IMR-90 (cell line): ENCODE measurements around the gene ANKRD55. TPM values are rescaled to one million over a fixed set of nuclear protein-coding genes. Genes with fewer than 3 reads are reported as not detected.

Source experiments
- ATAC-seq: fragments of 200-7000 bp; cut with Tn5 transposase; 2 replicates; pipeline ENCODE4 v1.9.1; 2020; ENCODE audit warnings: low read depth, mild to moderate bottlenecking, moderate library complexity
- BruUV-seq: library from RNA; stranded (reverse); fragments of 400-500 nt; replicated peaks from 2 replicates; lab custom pipeline; 2021; lab: Mats Ljungman, UMichigan
- CTCF ChIA-PET: fragments of 300-600 bp; formaldehyde crosslinking; extraction: SDS; loops from one replicate; lab custom pipeline; 2021; ENCODE audit warnings: antibody characterized with exemption; lab: Yijun Ruan, JAX
- POLR2A ChIA-PET: fragments of 300-600 bp; sonication (Branson Sonifier 250); formaldehyde crosslinking; loops from one replicate; lab custom pipeline; 2022; ENCODE audit warnings: antibody characterized with exemption; ENCODE audit not compliant: unreplicated experiment; lab: Charles Lee
- DNase-seq: peaks from one replicate; pipeline ENCODE4 v3.0.0; 2013
- H2AFZ ChIP-seq: replicated peaks from 2 replicates; pipeline ENCODE3; 2013; ENCODE audit warnings: low read length, mild to moderate bottlenecking; ENCODE audit not compliant: poor library complexity
- H2AK5ac ChIP-seq: 2 replicates; pipeline ENCODE4 v1.6.1; 2013; ENCODE audit warnings: low read depth, low read length, inconsistent platforms
- H2AK9ac ChIP-seq: replicated peaks from 2 replicates; pipeline ENCODE3; 2013; ENCODE audit warnings: mild to moderate bottlenecking, low read depth, low read length, moderate library complexity; ENCODE audit not compliant: poor library complexity
- H2BK120ac ChIP-seq: 2 replicates; pipeline ENCODE4 v1.6.1; 2013; ENCODE audit warnings: low read depth, low read length, inconsistent platforms
- H2BK15ac ChIP-seq: 3 replicates; pipeline ENCODE4 v1.6.1; 2013; ENCODE audit warnings: low read depth, low read length, inconsistent platforms
- H2BK20ac ChIP-seq: 2 replicates; pipeline ENCODE4 v1.6.1; 2013; ENCODE audit warnings: low read depth, mild to moderate bottlenecking, inconsistent platforms, low read length, moderate library complexity
- H2BK5ac ChIP-seq: 2 replicates; pipeline ENCODE4 v1.6.1; 2013; ENCODE audit warnings: mild to moderate bottlenecking, low read depth, low read length, inconsistent platforms; ENCODE audit not compliant: poor library complexity, severe bottlenecking
- H3K14ac ChIP-seq: replicated peaks from 2 replicates; pipeline ENCODE4 v1.6.1; 2013; ENCODE audit warnings: low read depth, low read length, inconsistent platforms
- H3K18ac ChIP-seq: 2 replicates; pipeline ENCODE4 v1.6.1; 2013; ENCODE audit warnings: low read depth, low read length, control low read depth
- H3K23ac ChIP-seq: 2 replicates; pipeline ENCODE4 v1.6.1; 2013; ENCODE audit warnings: low read depth, low read length, inconsistent platforms
- H3K27ac ChIP-seq: 2 replicates; pipeline ENCODE4 v1.5.1; 2013; ENCODE audit warnings: mild to moderate bottlenecking, control low read depth, low read length; ENCODE audit not compliant: insufficient read depth
- H3K27me3 ChIP-seq: 2 replicates; pipeline ENCODE4 v1.6.1; 2013; ENCODE audit warnings: low read length; ENCODE audit not compliant: control insufficient read depth, insufficient read depth
- H3K36me3 ChIP-seq: 2 replicates; pipeline ENCODE4 v1.6.1; 2013; ENCODE audit warnings: low read length, mixed read lengths; ENCODE audit not compliant: control insufficient read depth, insufficient read depth
- H3K4ac ChIP-seq: 2 replicates; pipeline ENCODE4 v1.6.1; 2013; ENCODE audit warnings: low read depth, low read length, inconsistent platforms
- H3K4me1 ChIP-seq: 2 replicates; pipeline ENCODE4 v1.6.1; 2013; ENCODE audit warnings: low read length, mixed read lengths; ENCODE audit not compliant: control insufficient read depth, insufficient read depth
- H3K4me2 ChIP-seq: 2 replicates; pipeline ENCODE4 v1.6.1; 2013; ENCODE audit warnings: low read depth, mild to moderate bottlenecking, control low read depth, low read length, moderate library complexity
- H3K4me3 ChIP-seq: 2 replicates; pipeline ENCODE4 v1.5.1; 2013; ENCODE audit warnings: low read depth, mild to moderate bottlenecking, control low read depth, low read length, moderate library complexity; ENCODE audit not compliant: insufficient read depth
- H3K56ac ChIP-seq: 2 replicates; pipeline ENCODE4 v1.6.1; 2013; ENCODE audit warnings: low read length, inconsistent platforms; ENCODE audit not compliant: insufficient read depth; ENCODE audit errors: extremely low read depth
- H3K79me1 ChIP-seq, 2 experiments: 2 replicates each; pipeline ENCODE4 v1.6.1; 2013; ENCODE audit warnings: low read length in 2 of 2, inconsistent platforms in 1 of 2, low read depth in 1 of 2
- H3K9ac ChIP-seq: 2 replicates; pipeline ENCODE4 v1.6.1; 2013; ENCODE audit warnings: low read depth, low read length, control low read depth
- H3K9me1 ChIP-seq: 2 replicates; pipeline ENCODE4 v1.6.1; 2013; ENCODE audit warnings: low read length, inconsistent platforms; ENCODE audit not compliant: insufficient read depth
- H3K9me3 ChIP-seq: 2 replicates; pipeline ENCODE4 v1.6.1; 2013; ENCODE audit warnings: low read length; ENCODE audit not compliant: control insufficient read depth, insufficient read depth
- H4K20me1 ChIP-seq: 2 replicates; pipeline ENCODE4 v1.6.1; 2013; ENCODE audit warnings: low read length, inconsistent platforms; ENCODE audit not compliant: insufficient read depth
- H4K5ac ChIP-seq: 2 replicates; pipeline ENCODE4 v1.6.1; 2013; ENCODE audit warnings: mild to moderate bottlenecking, low read depth, low read length, control low read depth
- H4K8ac ChIP-seq, 2 experiments: 2 replicates each; pipeline ENCODE4 v1.6.1; 2013; ENCODE audit warnings: low read depth in 2 of 2, low read length in 2 of 2, control low read depth in 1 of 2, inconsistent platforms in 1 of 2
- H4K91ac ChIP-seq: 2 replicates; pipeline ENCODE4 v1.6.1; 2013; ENCODE audit warnings: low read depth, low read length, inconsistent platforms; ENCODE audit not compliant: insufficient read depth
- BHLHE40 ChIP-seq: fragments of 150-350 bp; IDR thresholded peaks from 2 replicates; pipeline ENCODE4 v1.6.1; 2016; ENCODE audit warnings: mild to moderate bottlenecking, low read depth, low read length
- CEBPB ChIP-seq: IDR thresholded peaks from 2 replicates; pipeline ENCODE4 v1.6.1; 2012; ENCODE audit warnings: low read depth, low read length, improper control_type of control experiment
- CHD1 ChIP-seq: IDR thresholded peaks from 2 replicates; pipeline ENCODE4 v1.6.1; 2012; ENCODE audit warnings: low read depth, low read length, improper control_type of control experiment
- ELK1 ChIP-seq: fragments of 150-350 bp; IDR thresholded peaks from 2 replicates; pipeline ENCODE4 v1.6.1; 2016; ENCODE audit warnings: low read depth, mild to moderate bottlenecking, low read length, moderate library complexity, borderline replicate concordance
- FOS ChIP-seq: fragments of 150-350 bp; IDR thresholded peaks from 2 replicates; pipeline ENCODE4 v1.6.1; 2016; ENCODE audit warnings: low read depth, low read length
- MAFK ChIP-seq: IDR thresholded peaks from 2 replicates; pipeline ENCODE4 v1.6.1; 2012; ENCODE audit warnings: low read depth, low read length, improper control_type of control experiment
- MXI1 ChIP-seq: IDR thresholded peaks from 2 replicates; pipeline ENCODE4 v1.6.1; 2012; ENCODE audit warnings: low read depth, mild to moderate bottlenecking, low read length, moderate library complexity, borderline replicate concordance
- NFE2L2 ChIP-seq: fragments of 150-350 bp; IDR thresholded peaks from 2 replicates; pipeline ENCODE4 v1.6.1; 2016; ENCODE audit warnings: low read depth, mild to moderate bottlenecking, low read length
- RAD21 ChIP-seq: IDR thresholded peaks from 2 replicates; pipeline ENCODE4 v1.6.1; 2012; ENCODE audit warnings: low read length, improper control_type of control experiment
- RFX5 ChIP-seq: IDR thresholded peaks from 2 replicates; pipeline ENCODE4 v1.8.0; 2012; ENCODE audit warnings: low read depth, mild to moderate bottlenecking, low read length, moderate library complexity
- WGBS, 2 experiments: methylation state at CpG; one replicate each; pipeline versions ENCODE4 v1.1.5 to v1.1.7; 2013; ENCODE audit warnings: missing lambda C conversion rate in 2 of 2; ENCODE audit not compliant: insufficient read length in 1 of 2; ENCODE audit errors: extremely low coverage in 2 of 2; 5-methylcytosine and 5-hydroxymethylcytosine counted together
- dilution Hi-C: fragments of 300-500 bp; cut with HindIII; formaldehyde crosslinking; loops from one replicate; pipeline ENCODE4 v1.14.3; 2018; ENCODE audit warnings: low sequenced_read_pairs; ENCODE audit not compliant: unreplicated experiment
- in situ Hi-C: fragments of 300-500 bp; cut with MboI; formaldehyde crosslinking; loops from 3 replicates; pipeline ENCODE4 v1.14.3; 2019; ENCODE audit warnings: low sequenced_read_pairs, inconsistent platforms, mixed read lengths
- intact Hi-C: fragments of 100-400 bp; cut with micrococcal nuclease; formaldehyde crosslinking; loops from 2 replicates; pipeline ENCODE4 v1.10.0; 2022
- polyA plus RNA-seq, 3 experiments: library from polyadenylated mRNA; depleted of rRNA; stranded (reverse); fragments of >200 nt; gene quantifications; 2 replicates each; pipeline ENCODE4 v1.2.3, GENCODE V29; 2012; ENCODE audit warnings: low replicate concordance in 1 of 3
- total RNA-seq: library from RNA; depleted of rRNA; stranded (reverse); fragments of >200 nt; gene quantifications from 2 replicates; pipeline ENCODE4 v1.2.3, GENCODE V29; 2012
- TF ChIP-seq, protein P1 (sequence below): fragments of 150-350 bp; IDR thresholded peaks from 2 replicates; pipeline ENCODE4 v1.6.1; 2017; ENCODE audit warnings: mild to moderate bottlenecking, antibody characterized with exemption, low read length, low read depth
- TF ChIP-seq, protein P2 (sequence below): conservative IDR thresholded peaks from 2 replicates; pipeline ENCODE4 v1.5.1; 2012; ENCODE audit warnings: mild to moderate bottlenecking, low read depth, low read length, improper control_type of control experiment

The ANKRD55 gene
- total and polyA plus RNA-seq, 2 of the 4 experiments (the other 2 are of a cell fraction): not detected

DNA sequence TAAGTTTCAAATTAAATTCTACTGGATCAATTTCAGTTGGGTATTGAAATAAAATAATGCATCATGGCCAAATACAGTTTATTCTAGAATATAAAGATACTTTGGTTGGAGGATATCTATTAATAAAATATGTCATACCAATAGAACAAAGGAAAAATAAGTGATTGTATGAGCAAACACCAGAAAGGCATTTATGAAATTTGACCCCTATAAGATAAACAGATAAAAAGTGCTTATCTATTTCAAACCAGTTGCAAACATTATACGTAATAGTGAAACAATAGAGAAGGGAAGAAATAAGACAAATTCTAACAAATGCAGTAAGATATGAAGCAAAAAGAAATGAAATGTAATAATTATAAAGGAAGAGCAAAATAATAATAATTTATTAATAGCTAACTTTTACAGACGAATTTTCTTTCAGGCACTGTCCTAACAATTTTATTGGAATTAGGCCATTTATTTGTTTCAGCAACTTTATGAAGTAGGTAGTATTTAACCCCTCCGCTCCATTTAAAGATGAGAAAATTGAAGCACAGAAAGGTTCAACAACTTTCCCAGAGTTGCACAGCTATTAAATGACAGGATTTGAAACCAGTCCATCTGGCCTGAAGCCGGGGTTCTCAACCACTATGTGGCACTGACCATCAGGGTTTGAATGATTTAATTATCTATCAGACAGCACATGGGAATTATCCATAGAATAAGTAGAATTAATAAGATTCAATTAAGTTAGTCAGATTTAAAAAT is 20.8 kb downstream of the ANKRD55 start:
- H4K5ac ChIP-seq: no peak overlapping the region
- H3K79me1 ChIP-seq: no peaks in the 10 kb centered on the region
- POLR2A ChIA-PET: no interaction called here
- DNase-seq (no peak), ATAC-seq (no peak)
- H4K20me1 ChIP-seq: no peaks in the 10 kb centered on the region
- WGBS, 2 experiments: no CpG with 5 or more reads among the region's 4 CpGs
- no peaks in the 10 kb centered on the region for H3K27me3 ChIP-seq
- no peak overlapping the region for H2AFZ ChIP-seq
- dilution Hi-C loops (no loop called here), intact Hi-C loops (loop anchor here (5.0 kb wide), 1 partner anchor 45 kb away; no protein-coding TSS in a partner anchor), in situ Hi-C loops (no loop called here)
- H3K9me1 ChIP-seq: peaks cover 5% of the 10 kb centered on the region; the same call in 1 of the 2 replicates
- H3K36me3 ChIP-seq: no peaks in the 10 kb centered on the region
- H3K9me3 ChIP-seq: peaks cover 3% of the 10 kb centered on the region; the same call in 1 of the 2 replicates
- peak overlapping the region; percentile 49; the same call in 1 of the 2 replicates for H2BK120ac ChIP-seq
- no TSS peak for BruUV-seq
- no peak overlapping the region for H3K9ac ChIP-seq
- no peak overlapping the region for H4K91ac ChIP-seq
- peak overlapping the region; percentile 13; the same call in 1 of the 2 replicates for H3K18ac ChIP-seq
- no peak overlapping the region for H3K4me3 ChIP-seq
- CTCF ChIA-PET: interaction anchor here (0.5 to 0.6 kb wide), 2 partner anchors 135 to 236 kb away, joined by 3 to 4 read pairs; no protein-coding TSS in a partner anchor
- H2AK5ac ChIP-seq: no peak overlapping the region
- 0 out of 2 replicates have a peak overlapping the region, but pooled peaks have one; percentile 40 for H3K4ac ChIP-seq
- H2BK20ac ChIP-seq: no peak overlapping the region
- H3K56ac ChIP-seq: no peak overlapping the region
- H2AK9ac ChIP-seq: no peak overlapping the region
- no peak overlapping the region for H3K23ac ChIP-seq
- H4K8ac ChIP-seq: no peak overlapping the region
- no peak overlapping the region for H3K4me2 ChIP-seq
- no peak for TF ChIP-seq RAD21
- no peak for TF ChIP-seq MAFK
- TF ChIP-seq BHLHE40: no peak
- TF ChIP-seq CHD1: no peak
- TF ChIP-seq, protein P1, sequence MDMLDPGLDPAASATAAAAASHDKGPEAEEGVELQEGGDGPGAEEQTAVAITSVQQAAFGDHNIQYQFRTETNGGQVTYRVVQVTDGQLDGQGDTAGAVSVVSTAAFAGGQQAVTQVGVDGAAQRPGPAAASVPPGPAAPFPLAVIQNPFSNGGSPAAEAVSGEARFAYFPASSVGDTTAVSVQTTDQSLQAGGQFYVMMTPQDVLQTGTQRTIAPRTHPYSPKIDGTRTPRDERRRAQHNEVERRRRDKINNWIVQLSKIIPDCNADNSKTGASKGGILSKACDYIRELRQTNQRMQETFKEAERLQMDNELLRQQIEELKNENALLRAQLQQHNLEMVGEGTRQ: no peak
- no peak for TF ChIP-seq ELK1
- no peak for TF ChIP-seq FOS
- TF ChIP-seq RFX5: no peak
- TF ChIP-seq MXI1: no peak
- TF ChIP-seq NFE2L2: no peak
- TF ChIP-seq CEBPB: no peak
- TF ChIP-seq, protein P2, sequence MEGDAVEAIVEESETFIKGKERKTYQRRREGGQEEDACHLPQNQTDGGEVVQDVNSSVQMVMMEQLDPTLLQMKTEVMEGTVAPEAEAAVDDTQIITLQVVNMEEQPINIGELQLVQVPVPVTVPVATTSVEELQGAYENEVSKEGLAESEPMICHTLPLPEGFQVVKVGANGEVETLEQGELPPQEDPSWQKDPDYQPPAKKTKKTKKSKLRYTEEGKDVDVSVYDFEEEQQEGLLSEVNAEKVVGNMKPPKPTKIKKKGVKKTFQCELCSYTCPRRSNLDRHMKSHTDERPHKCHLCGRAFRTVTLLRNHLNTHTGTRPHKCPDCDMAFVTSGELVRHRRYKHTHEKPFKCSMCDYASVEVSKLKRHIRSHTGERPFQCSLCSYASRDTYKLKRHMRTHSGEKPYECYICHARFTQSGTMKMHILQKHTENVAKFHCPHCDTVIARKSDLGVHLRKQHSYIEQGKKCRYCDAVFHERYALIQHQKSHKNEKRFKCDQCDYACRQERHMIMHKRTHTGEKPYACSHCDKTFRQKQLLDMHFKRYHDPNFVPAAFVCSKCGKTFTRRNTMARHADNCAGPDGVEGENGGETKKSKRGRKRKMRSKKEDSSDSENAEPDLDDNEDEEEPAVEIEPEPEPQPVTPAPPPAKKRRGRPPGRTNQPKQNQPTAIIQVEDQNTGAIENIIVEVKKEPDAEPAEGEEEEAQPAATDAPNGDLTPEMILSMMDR: no peak
- no peak overlapping the region for H3K14ac ChIP-seq
- H2BK15ac ChIP-seq: no peak overlapping the region
- no peak overlapping the region for H3K27ac ChIP-seq
- H2BK5ac ChIP-seq: no peak overlapping the region
- peaks cover 5% of the 10 kb centered on the region; the same call in 1 of the 2 replicates for H3K4me1 ChIP-seq
